Body of pancreas (tissue), 4 donors: ENCODE data around the gene APLP1.

ENCODE experiments used
- CTCF ChIP-seq, 7 experiments: fragments of 450-650 bp in 4 of 7; fragments of 200-600 bp in 3 of 7; sonication (generic) in 3 of 7; IDR thresholded peaks; one replicate each; pipeline ENCODE4 v1.5.1; 2016 to 2019; ENCODE audit warnings: antibody characterized with exemption in 7 of 7
- POLR2A ChIP-seq, 3 donors: fragments of 450-650 bp; IDR thresholded peaks; one replicate each; pipeline ENCODE4 v1.6.1; 2016; ENCODE audit warnings: antibody characterized with exemption in 3 of 3, mild to moderate bottlenecking in 2 of 3

GRCh38 chr19:35909684-35910035 lies 41.3 kb downstream of the APLP1 start:
- no peak for TF ChIP-seq CTCF (IDR thresholded peaks at IDR 0.05)
- no peak for TF ChIP-seq POLR2A (IDR thresholded peaks at IDR 0.05)
